GM23248 (cell line): Measurements from ENCODE around the gene PDGFRB. TPM values are rescaled to one million over a fixed set of nuclear protein-coding genes. Genes with fewer than 3 reads are reported as not detected.

Experiments used
- DNase-seq: peaks from one replicate; pipeline ENCODE4 v3.0.0-alpha.2; 2015
- H2AFZ ChIP-seq: fragments of 200-600 bp; sonication (generic); 2 replicates; pipeline ENCODE4 v1.6.1; 2016; ENCODE audit warnings: antibody characterized with exemption
- H3F3A ChIP-seq: fragments of 200-600 bp; sonication (generic); 2 replicates; pipeline ENCODE4 v1.6.1; 2016; ENCODE audit warnings: mild to moderate bottlenecking, antibody characterized with exemption, mixed run types; ENCODE audit not compliant: insufficient read depth
- H3K27ac ChIP-seq: fragments of 200-600 bp; sonication (generic); 2 replicates; pipeline ENCODE4 v1.5.1; 2016; ENCODE audit warnings: mild to moderate bottlenecking
- H3K27me3 ChIP-seq: fragments of 200-600 bp; sonication (generic); replicated peaks from 2 replicates; pipeline ENCODE4 v1.6.1; 2016; ENCODE audit warnings: mild to moderate bottlenecking; ENCODE audit not compliant: insufficient read depth
- H3K36me3 ChIP-seq: fragments of 200-600 bp; sonication (generic); 2 replicates; pipeline ENCODE4 v1.6.1; 2016; ENCODE audit warnings: low read depth, mild to moderate bottlenecking
- H3K4me1 ChIP-seq: fragments of 200-600 bp; sonication (generic); 2 replicates; pipeline ENCODE4 v1.6.1; 2016; ENCODE audit warnings: mild to moderate bottlenecking; ENCODE audit not compliant: insufficient read depth
- H3K4me2 ChIP-seq: fragments of 200-600 bp; sonication (generic); one replicate; pipeline ENCODE4 v1.6.1; 2016; ENCODE audit warnings: mild to moderate bottlenecking; ENCODE audit not compliant: unreplicated experiment
- H3K4me3 ChIP-seq: fragments of 200-600 bp; sonication (generic); 2 replicates; pipeline ENCODE4 v1.5.1; 2016; ENCODE audit warnings: mild to moderate bottlenecking
- H3K79me2 ChIP-seq: fragments of 200-600 bp; sonication (generic); 2 replicates; pipeline ENCODE4 v1.6.1; 2016; ENCODE audit warnings: mild to moderate bottlenecking; ENCODE audit not compliant: insufficient read depth
- H3K9ac ChIP-seq: fragments of 200-600 bp; sonication (generic); 2 replicates; pipeline ENCODE4 v1.6.1; 2016; ENCODE audit warnings: mild to moderate bottlenecking
- H3K9me2 ChIP-seq: fragments of 200-600 bp; sonication (generic); 2 replicates; pipeline ENCODE4 v1.6.1; 2016; ENCODE audit warnings: mixed run types, mild to moderate bottlenecking, moderate library complexity; ENCODE audit not compliant: insufficient read depth
- H3K9me3 ChIP-seq: fragments of 200-600 bp; sonication (generic); one replicate; pipeline ENCODE4 v1.6.1; 2017; ENCODE audit warnings: low read depth
- H4K20me1 ChIP-seq: fragments of 200-600 bp; sonication (generic); 2 replicates; pipeline ENCODE4 v1.6.0; 2016; ENCODE audit not compliant: insufficient read depth
- EZH2 ChIP-seq: fragments of 200-600 bp; sonication (generic); IDR thresholded peaks from 2 replicates; pipeline ENCODE4 v1.6.1; 2018; ENCODE audit warnings: antibody characterized with exemption, mild to moderate bottlenecking; ENCODE audit not compliant: insufficient read depth, poor library complexity, severe bottlenecking
- EZH2phosphoT487 ChIP-seq: fragments of 200-600 bp; sonication (generic); IDR thresholded peaks from 2 replicates; pipeline ENCODE4 v1.6.1; 2018; ENCODE audit warnings: antibody characterized with exemption, moderate library complexity, mild to moderate bottlenecking, low read depth; ENCODE audit not compliant: insufficient read depth
- WGBS, 2 experiments: methylation state at CpG; one replicate each; pipeline ENCODE4 v1.1.6; 2015 to 2017; ENCODE audit warnings: low lambda C conversion rate in 2 of 2, low coverage in 1 of 2; ENCODE audit errors: missing lambda C conversion rate in 2 of 2; 5-methylcytosine and 5-hydroxymethylcytosine counted together
- in situ Hi-C: fragments of 300-500 bp; cut with MboI; formaldehyde crosslinking; loops from 2 replicates; pipeline ENCODE4 v1.15.0; 2020
- polyA plus RNA-seq: library from polyadenylated mRNA; unstranded; fragments of >200 nt; fragmentation: Nextera tagmentation; extraction: Ambion mirVana; gene quantifications from 2 replicates; pipeline ENCODE4 v1.2.1, GENCODE V29; 2016
- total RNA-seq: library from RNA; depleted of rRNA; stranded (reverse); fragments of >200 nt; shearing (Covaris generic); gene quantifications from 2 replicates; pipeline ENCODE4 v1.2.3, GENCODE V29; 2014

Gene PDGFRB
- total and polyA plus RNA-seq, 2 experiments from 2014 or later = 155 to 205 TPM

GRCh38 chr5:150075233-150075632, 80.4 kb downstream of the PDGFRB start:
- H3K9ac ChIP-seq = no peak overlapping the region
- H3K27me3 ChIP-seq = no peaks in the 10 kb centered on the region
- H2AFZ ChIP-seq = no peak overlapping the region
- no peaks in the 10 kb centered on the region for H3K4me1 ChIP-seq
- TF ChIP-seq EZH2phosphoT487 = no peak
- no peak for TF ChIP-seq EZH2
- H3F3A ChIP-seq = no peaks in the 10 kb centered on the region
- H3K79me2 ChIP-seq = no peaks in the 10 kb centered on the region
- no peak overlapping the region for H3K27ac ChIP-seq
- DNase-seq = no peak
- H3K36me3 ChIP-seq = no peaks in the 10 kb centered on the region
- H3K9me3 ChIP-seq = no peaks in the 10 kb centered on the region
- H3K4me2 ChIP-seq = no peak overlapping the region
- no peaks in the 10 kb centered on the region for H4K20me1 ChIP-seq
- H3K4me3 ChIP-seq = no peak overlapping the region
- no peaks in the 10 kb centered on the region for H3K9me2 ChIP-seq
- in situ Hi-C loops = no loop called here
- 86 to 89% methylated on average over 4 of the region's 4 CpGs for WGBS, 2 experiments

GRCh38 chr5:150073677-150074076, 82.0 kb downstream of the PDGFRB start:
- no peak for TF ChIP-seq EZH2
- TF ChIP-seq EZH2phosphoT487 = no peak
- Histone ChIP-seq H3K27me3 (no peaks in the 10 kb centered on the region), H3K9ac (no peak overlapping the region), H4K20me1 (no peaks in the 10 kb centered on the region), H3F3A (no peaks in the 10 kb centered on the region), H2AFZ (no peak overlapping the region), H3K4me3 (no peak overlapping the region), H3K4me2 (no peak overlapping the region), H3K79me2 (no peaks in the 10 kb centered on the region), H3K9me3 (no peaks in the 10 kb centered on the region), H3K27ac (no peak overlapping the region), H3K4me1 (no peaks in the 10 kb centered on the region), H3K9me2 (no peaks in the 10 kb centered on the region), H3K36me3 (no peaks in the 10 kb centered on the region)
- no peak for DNase-seq
- in situ Hi-C loops = no loop called here
- whole genome bisulfite sequencing, 2 experiments = 49 to 52% methylated on average over 3 of the region's 3 CpGs

GRCh38 chr5:150073086-150073625, 82.5 kb downstream of the PDGFRB start:
- no peaks in the 10 kb centered on the region for H3K79me2 ChIP-seq
- no peaks in the 10 kb centered on the region for H3F3A ChIP-seq
- H4K20me1 ChIP-seq = no peaks in the 10 kb centered on the region
- H3K9ac ChIP-seq = no peak overlapping the region
- H3K4me1 ChIP-seq = no peaks in the 10 kb centered on the region
- H3K27ac ChIP-seq = no peak overlapping the region
- WGBS, 2 experiments = 73 to 76% methylated on average over 5 of the region's 5 CpGs
- no peak for TF ChIP-seq EZH2phosphoT487
- TF ChIP-seq EZH2 = no peak
- no peak overlapping the region for H2AFZ ChIP-seq
- no peaks in the 10 kb centered on the region for H3K9me2 ChIP-seq
- H3K27me3 ChIP-seq = no peaks in the 10 kb centered on the region
- no peak for DNase-seq
- H3K4me3 ChIP-seq = no peak overlapping the region
- in situ Hi-C loops = no loop called here
- no peaks in the 10 kb centered on the region for H3K9me3 ChIP-seq
- no peaks in the 10 kb centered on the region for H3K36me3 ChIP-seq
- no peak overlapping the region for H3K4me2 ChIP-seq

GRCh38 chr5:150070821-150071220, 84.8 kb downstream of the PDGFRB start:
- H3K4me1 ChIP-seq = peaks cover 21% of the 10 kb centered on the region
- in situ Hi-C loops = no loop called here
- no peaks in the 10 kb centered on the region for H4K20me1 ChIP-seq
- H3K4me2 ChIP-seq = no peak overlapping the region
- H2AFZ ChIP-seq = no peak overlapping the region
- H3F3A ChIP-seq = peaks cover 15% of the 10 kb centered on the region
- H3K9ac ChIP-seq = no peak overlapping the region
- H3K9me3 ChIP-seq = no peaks in the 10 kb centered on the region
- no peaks in the 10 kb centered on the region for H3K79me2 ChIP-seq
- H3K27me3 ChIP-seq = no peaks in the 10 kb centered on the region
- H3K36me3 ChIP-seq = no peaks in the 10 kb centered on the region
- WGBS, 2 experiments = 95 to 98% methylated on average over 3 of the region's 3 CpGs
- DNase-seq = no peak
- TF ChIP-seq EZH2 (no peak), EZH2phosphoT487 (no peak)
- no peak overlapping the region for H3K4me3 ChIP-seq
- no peaks in the 10 kb centered on the region for H3K9me2 ChIP-seq
- no peak overlapping the region for H3K27ac ChIP-seq
